NCI-H82 (cell line): ENCODE measurements around the gene ADAM15.

ENCODE experiments used
- DNase-seq: peaks from one replicate; lab custom pipeline; 2025; lab: John Stamatoyannopoulos, UW

Gene ADAM15

DNA sequence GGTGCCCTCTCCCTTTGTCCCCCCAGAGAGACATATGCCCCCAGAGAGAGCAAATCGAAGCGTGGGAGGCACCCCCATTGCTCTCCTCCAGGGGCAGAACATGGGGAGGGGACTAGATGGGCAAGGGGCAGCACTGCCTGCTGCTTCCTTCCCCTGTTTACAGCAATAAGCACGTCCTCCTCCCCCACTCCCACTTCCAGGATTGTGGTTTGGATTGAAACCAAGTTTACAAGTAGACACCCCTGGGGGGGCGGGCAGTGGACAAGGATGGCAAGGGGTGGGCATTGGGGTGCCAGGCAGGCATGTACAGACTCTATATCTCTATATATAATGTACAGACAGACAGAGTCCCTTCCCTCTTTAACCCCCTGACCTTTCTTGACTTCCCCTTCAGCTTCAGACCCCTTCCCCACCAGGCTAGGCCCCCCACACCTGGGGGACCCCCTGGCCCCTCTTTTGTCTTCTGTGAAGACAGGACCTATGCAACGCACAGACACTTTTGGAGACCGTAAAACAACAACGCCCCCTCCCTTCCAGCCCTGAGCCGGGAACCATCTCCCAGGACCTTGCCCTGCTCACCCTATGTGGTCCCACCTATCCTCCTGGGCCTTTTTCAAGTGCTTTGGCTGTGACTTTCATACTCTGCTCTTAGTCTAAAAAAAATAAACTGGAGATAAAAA, 35.9 kb downstream of the ADAM15 start:
- DNase-seq, result peak; percentile 66

DNA sequence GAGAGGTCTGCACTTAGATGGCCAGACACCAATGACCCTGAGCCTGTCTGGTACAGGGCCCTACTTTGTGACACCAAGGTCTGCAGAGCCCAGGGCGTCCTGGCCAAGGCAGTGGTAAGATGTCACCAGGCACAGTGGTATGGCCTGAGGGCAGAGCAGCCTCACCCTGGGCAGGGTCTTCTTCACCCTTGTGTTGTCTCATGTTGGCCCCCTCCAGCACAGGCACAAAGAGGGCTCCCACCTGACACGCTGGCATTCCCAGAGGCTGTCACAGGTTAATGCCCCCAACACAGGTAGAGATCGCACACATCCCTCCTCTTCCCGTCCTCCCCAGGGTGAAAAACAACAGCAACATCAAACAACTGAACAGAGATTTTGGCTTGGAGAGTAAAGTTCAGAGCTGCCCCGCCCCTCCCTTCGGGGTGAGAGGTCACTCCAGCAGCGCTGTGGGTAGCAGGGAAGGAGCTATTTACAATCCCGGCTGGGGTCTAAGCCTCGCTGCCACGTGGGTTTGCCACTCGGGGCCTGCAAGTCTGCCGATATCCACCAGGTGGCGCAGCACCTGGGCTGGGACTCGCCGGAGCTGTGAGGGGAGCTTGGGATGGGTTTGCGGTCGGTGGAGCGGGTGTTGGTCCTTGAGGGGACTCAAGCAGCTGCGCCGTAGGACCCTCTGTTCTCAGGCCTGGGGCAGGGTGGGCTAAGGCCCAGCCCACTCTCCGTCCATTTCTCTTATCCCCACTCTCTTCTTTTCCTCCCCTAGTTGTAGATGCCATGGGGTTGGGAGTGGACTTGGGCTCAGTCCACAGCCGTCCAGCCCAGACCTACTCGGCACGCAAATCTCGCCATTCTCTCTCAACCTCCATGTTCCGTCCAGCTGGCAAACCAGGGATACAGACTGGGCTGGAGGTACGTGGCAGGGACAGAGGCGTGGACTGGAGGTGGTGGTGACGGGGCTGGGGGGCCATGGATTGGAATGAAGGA, 40.2 kb downstream of the ADAM15 start:
- DNase-seq, result peak; percentile 96

DNA sequence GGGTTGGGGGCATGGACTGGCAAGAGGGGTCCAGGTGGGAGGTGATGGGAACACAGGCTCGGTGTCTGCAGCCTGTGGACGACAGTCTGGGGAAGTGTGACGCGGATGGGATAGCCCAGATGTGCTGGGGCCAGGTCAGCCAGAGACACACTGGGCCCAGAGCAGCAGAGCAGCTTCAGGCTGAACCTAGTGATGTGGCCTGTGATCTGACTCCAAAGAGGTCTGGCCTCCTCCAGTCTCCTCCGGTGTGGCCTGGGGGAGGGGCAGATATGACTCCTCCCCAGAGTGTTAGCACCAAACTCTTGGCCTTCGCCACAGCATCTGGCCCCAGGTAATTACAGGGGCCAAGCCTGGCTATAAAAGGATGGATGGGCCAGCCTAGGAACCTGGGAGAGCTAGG, 41.0 kb downstream of the ADAM15 start:
- DNase-seq, result no peak

DNA sequence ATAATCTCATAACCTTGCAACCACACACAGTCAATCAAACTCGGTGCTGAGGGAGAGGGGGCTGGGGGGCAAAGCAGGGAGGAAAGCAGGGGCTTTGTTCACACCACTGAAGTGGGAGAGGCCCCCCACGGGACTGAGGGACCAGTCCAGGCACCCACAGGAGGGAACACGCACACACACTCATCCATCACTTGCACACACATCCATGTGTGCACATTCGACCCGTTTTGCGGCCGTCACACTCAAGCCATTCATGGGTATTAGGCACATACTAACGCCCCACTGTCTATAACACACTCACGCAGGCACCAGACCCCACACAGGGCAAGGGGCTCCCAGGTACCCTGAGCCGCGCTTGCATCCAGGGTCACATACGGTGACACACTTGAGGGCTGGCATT, 41.5 kb downstream of the ADAM15 start:
- DNase-seq, result no peak

DNA sequence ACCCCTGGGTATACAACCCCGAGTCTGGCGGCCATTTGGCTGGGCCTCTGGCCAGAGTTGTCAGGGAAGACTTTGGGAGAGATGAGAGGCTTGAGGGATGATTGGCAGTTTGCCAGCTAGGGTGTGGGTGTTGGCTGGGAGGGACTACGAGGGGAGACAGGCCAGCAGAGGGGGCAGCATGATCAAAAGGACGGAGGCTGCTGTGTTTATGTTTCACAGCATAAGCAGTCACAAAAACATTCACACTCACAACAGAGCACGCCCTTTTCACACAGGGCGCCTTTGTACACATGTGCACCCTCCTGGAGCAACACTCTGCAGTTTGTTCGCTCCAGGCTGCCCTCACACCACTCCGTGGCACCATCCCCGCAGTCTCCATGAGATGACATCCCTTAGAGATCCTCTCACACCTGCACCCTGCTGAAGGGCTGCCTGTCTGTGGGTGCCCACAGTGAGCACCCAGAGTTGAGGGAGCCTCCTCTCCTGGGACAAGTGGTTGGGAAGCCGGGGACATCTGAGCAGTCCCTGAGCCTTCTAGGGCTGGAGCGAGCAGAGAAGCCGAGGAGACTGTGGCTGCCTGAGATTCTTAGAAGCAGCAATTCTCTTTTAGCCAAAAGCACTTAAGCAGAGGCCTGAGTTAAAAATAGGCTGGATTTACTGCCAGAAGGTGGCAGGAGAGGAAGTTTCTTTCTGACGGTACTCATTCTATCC, 43.0 kb downstream of the ADAM15 start:
- DNase-seq, result peak; percentile 97

DNA sequence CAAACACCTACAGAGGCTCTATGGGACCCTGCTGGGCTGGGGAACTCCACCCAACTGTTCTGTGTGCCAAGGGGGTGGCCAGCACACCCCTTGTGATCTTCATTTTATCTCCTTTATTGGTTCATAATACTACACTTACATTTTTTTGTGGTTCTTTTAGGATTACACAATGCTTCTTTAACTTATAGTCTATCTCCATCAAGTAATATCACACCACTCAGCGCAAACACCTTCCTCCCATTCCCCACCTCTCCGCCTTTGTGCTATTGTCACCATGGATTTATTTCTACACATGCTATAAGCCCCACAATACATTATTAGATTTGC, 43.5 kb downstream of the ADAM15 start:
- DNase-seq, result no peak

DNA sequence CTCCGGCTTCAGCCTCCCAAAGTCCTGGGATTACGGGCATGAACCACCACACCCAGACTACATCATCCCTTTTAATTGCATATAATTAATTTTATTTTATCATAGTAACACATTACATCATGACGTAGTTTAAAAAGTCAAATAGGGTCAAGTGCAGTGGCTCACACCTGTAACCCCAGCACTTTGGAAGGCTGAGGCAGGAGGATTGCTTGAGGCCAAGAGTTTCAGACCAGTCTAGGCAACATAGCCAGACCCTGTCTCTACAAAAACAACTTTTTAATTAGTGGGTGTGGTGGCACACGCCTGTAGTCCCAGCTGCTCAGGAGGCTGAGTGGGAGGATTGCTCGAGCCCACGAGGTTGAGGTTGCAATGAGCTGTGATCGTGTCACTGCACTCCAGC, 48.2 kb downstream of the ADAM15 start:
- DNase-seq, result no peak

DNA sequence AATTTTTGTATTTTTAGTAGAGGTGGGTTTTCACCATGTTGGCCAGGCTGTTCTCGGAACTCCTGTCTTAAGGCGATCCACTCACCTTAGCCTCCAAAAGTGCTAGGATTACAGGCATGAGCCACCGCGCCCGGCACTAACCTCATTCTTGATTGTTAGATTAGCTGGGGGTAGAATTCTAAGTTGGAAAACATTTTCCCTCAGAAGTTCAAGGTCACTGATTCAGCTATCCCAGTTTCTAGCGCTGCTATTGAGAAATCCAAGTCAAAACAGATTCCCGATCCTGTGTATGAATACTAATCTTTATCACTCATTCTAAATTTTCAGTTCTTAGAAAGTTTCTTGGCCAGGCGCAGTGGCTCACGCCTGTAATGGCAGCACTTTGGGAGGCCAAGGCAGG, 52.2 kb downstream of the ADAM15 start:
- no peak for DNase-seq

DNA sequence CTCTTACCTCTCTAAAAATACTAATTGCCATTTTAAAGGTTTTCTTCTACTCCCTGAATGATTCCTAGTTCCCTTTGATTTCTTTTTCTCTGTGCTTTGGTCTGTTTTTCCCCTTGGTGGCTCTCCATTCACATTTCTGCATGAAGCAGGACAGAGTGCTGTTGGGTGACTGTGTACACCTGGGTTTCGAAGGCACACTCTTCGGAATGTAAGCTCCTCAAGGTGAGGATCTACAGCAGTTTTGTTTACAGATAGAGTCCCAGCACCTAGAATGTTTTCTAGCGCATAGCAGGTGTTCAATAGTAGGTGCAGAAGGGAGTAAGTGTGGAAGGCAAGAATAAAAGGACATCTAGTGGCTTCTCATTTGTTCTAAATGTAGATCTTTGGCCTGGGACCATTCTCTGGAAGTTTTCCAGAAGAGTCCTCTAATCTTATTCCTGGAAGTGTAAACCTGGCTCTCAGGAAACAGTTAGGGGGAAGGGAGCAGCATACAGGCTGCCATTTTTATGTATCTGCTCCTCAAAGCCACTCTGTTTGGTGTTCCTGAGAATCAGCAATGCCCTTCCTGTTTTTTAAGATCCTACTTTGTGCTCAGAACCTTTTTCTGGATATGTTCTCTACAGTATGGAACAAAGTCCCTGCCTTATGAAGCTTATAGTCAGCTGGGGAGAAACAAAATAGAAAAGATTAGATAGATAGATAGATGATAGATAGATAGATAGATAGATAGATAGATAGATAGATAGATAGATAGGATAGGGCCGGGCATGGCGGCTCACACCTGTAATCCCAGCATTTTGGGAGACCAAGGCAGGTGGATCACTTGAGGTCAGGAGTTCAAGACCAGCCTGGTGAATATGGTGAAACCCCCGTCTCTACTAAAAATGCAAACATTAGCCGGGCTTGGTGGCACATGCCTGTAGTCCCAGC, 53.8 kb downstream of the ADAM15 start:
- DNase-seq, result no peak

DNA sequence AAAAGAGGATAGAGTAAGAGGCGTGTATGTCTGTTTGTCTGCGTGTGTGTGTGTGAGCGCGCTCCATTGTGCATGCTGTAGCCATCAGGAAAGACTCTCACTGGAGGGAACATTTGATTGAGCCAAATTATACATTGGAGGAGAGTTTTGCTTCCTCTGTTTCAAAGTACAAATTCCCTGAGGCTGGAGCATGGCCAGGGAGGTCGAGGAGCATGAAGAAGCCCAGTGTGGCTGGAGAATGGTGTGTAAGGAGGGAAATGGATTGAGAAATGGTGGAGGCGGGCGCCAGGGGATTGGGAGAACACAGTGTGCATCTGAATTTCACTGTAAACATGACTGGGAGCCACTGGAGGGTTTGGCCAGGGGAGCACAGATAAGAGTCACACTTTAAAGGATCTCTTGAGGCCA, 54.5 kb downstream of the ADAM15 start:
- no peak for DNase-seq

DNA sequence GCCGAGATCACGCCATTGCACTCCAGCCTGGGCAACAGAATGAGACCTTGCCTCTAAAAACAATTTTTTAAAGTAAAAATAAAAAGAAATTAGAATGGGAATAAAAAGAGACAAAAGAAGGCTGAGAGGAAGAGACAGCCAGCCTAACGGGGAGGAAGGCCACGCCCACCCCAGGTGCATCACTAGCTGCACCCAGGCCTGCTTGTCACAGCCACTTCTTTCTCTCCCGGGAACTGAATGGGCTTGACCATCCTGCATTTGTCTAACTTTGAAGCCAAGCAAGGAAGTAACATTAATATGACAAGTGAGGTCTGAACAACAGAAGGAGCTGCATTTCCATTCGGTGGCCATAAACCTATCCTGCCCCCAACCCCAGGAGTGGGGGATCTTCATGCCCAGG, 55.7 kb downstream of the ADAM15 start:
- no peak for DNase-seq

DNA sequence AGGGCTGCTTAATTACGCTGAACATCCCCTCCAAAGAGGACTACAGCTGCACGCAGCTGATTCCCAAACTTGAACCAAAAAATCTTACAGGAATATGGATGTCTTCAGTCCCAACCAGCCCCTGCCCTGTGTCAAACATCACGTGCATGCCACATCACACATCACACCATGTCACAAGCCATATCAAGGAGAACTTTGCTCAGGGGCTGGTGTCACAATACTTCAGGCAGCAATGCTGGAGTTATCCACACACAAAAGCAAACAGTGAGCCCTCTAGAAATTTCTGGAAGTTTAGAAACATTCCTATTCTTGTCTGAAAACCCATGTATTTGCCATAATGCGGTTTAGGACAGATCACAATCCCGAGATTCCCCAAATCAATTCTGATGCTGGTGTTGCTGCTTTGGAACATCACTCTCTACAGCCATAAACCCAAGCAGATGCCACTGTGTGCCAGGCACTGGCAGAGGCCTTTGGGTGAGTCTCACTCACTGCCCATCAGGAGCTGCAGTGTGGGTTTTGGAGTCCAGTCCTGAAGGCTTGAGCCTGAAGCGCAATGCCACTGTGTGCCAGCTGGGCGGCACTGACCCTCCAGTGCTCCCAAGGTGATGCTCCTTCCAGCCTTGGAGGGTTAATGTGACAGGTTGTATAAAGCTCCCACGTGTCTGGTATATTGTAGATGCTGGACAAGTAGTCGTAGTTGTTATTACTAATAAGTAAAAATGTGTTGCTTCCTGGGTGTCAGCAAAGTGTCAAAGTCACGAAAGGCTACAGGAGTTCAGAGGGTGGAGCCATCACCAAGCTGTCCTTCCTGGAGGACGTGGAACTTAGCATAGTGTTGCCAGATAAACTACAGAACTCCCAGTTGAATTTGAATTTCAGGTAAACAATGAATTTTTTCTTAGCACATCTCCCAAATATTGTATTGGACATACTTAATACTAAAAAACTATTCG, 56.5 kb downstream of the ADAM15 start:
- no peak for DNase-seq

DNA sequence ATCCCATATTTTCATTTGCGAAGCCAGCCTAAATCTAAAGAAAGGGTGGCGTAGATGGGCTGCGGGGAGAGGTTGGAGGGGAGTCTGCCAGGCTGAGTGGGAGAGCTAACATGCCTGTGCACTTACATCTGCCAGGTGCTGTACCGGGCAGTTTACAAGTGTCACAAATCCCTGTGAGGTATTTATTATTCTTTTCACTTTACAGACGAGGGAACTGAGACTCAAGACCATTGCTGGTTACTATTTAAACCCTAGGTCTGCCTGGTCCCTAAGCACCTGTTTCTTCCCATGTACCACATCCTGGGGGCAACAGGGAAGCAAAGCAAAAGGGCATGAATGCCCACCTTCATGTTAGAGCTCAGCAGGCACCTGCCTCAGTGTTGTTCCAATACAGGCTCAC, 57.2 kb downstream of the ADAM15 start:
- no peak for DNase-seq

DNA sequence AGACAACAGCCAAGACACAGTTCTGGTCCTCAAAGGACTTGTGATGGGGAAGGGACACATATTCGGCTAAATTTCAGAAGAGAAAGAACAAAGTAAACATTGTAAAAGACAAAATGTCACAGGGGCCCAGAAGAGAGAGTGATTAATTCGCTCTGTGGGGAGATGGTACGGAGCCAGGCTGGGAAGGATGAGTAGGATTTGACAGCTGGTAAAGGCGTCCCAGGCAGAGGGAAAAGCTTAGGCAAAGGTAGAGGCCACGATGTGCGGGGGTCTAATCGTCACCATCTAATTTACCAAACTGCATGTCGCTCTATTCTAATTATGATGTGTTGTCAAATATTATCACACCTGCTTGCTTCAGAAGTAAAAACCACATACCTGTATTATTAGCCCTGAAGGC, 59.3 kb downstream of the ADAM15 start:
- peak; percentile 77 for DNase-seq

DNA sequence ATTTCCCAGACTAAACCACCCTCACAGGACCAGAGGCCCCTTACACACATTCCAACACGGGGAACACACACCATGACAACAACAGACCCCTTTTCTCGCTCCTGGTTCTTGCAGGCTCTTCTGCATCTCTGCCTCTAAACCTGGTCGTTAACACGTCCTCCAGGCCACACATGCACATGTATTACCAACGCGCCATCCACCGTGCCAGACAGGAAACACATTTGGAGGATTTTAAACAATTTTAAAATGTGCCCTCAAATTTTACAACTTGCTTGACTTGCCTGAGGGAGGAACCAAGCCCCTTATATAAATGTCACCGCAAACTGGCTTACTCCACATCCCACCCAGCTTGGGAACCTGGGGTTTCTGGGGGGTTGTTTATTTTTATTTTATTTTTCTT, 59.7 kb downstream of the ADAM15 start:
- no peak for DNase-seq
